Fibroblast of pulmonary artery (primary cell): ENCODE results near the gene STK17A.
A peak's percentile ranks its signal among the peaks of the same experiment; 100 is the strongest.
"Not testable (repeated sequence)": the region's sequence is repeated elsewhere in the genome, so short reads cannot be mapped to it uniquely, and the experiment has no call there.

Experiments
- DNase-seq: peaks from one replicate; pipeline ENCODE4 v3.0.0-alpha.2; 2010; ENCODE audit warnings: low read depth
- H3K4me3 ChIP-seq: replicated peaks from 2 replicates; pipeline ENCODE4 v1.5.1; 2011; ENCODE audit warnings: low read depth, mild to moderate bottlenecking, control low read depth, low read length, moderate library complexity
- TF ChIP-seq, protein P1 (sequence below): IDR thresholded peaks from 2 replicates; pipeline ENCODE4 v1.5.1; 2011; ENCODE audit warnings: mild to moderate bottlenecking, control low read depth, low read length, inconsistent platforms; ENCODE audit errors: missing control alignments

Gene STK17A

DNA sequence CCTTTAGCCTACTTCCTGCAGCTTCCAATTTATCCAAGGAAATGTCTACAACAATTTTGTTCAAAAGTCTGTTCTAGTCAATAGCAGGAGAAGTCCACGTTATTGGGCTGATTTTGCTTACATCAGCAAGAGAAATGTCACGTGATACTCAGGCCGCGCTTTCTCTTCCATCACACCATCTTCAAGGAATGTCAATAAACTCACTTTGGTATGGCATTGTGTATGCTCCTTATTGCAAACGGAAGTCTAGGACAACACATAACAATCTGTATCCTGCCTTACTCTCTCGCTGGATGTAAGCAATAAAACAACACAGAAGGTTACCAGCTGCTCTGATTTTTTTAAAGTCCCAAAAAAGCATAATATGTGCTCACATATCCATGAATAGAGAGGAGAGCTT is 17.1 kb upstream of the STK17A start:
- no peak for DNase-seq
- no peak overlapping the region for H3K4me3 ChIP-seq
- TF ChIP-seq, protein P1, sequence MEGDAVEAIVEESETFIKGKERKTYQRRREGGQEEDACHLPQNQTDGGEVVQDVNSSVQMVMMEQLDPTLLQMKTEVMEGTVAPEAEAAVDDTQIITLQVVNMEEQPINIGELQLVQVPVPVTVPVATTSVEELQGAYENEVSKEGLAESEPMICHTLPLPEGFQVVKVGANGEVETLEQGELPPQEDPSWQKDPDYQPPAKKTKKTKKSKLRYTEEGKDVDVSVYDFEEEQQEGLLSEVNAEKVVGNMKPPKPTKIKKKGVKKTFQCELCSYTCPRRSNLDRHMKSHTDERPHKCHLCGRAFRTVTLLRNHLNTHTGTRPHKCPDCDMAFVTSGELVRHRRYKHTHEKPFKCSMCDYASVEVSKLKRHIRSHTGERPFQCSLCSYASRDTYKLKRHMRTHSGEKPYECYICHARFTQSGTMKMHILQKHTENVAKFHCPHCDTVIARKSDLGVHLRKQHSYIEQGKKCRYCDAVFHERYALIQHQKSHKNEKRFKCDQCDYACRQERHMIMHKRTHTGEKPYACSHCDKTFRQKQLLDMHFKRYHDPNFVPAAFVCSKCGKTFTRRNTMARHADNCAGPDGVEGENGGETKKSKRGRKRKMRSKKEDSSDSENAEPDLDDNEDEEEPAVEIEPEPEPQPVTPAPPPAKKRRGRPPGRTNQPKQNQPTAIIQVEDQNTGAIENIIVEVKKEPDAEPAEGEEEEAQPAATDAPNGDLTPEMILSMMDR: no peak

GRCh38 chr7:43568529-43568928 is 14.4 kb upstream of the STK17A start:
- TF ChIP-seq, protein P1: no peak
- no peak overlapping the region for H3K4me3 ChIP-seq
- DNase-seq: peak; percentile 46

GRCh38 chr7:43569424-43569823 is 13.5 kb upstream of the STK17A start:
- TF ChIP-seq, protein P1: no peak
- DNase-seq: peak; percentile 40

DNA sequence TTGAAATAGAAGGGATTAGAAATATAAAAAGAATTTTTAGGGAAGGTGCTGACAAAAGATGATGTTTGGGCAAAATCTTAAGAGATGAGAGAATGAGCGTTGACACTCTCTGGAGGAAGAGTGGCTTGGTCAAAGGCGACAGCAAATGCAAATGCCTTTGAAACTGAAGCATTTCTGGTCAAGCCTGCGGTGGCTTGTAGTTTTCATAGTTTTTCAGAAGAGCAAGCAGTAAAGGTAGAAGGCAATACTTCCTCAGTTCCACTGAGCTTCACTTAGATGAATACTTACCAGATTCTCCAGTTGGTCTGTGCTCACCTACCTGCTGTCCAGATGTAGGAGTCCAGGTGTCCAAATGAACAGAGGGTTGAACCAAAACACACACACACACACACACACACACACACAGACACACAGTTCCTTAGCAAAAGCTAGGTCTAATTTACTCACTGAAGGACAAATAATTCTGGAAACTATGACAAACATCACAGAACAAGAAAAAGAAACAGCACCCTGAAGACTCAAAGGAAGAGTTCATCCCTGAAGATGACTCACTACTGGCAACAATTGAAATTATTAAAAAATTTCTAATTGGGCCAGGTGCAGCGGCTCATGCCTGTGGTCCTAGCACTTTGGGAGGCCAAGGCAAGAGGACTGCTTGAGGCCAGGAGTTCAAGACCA is 12.1 kb upstream of the STK17A start:
- TF ChIP-seq, protein P1: no peak
- H3K4me3 ChIP-seq: no peak overlapping the region
- no peak for DNase-seq

More at GRCh38 chr7:43569424-43569823, 13.5 kb upstream of the STK17A start:
- no peak overlapping the region for H3K4me3 ChIP-seq

DNA sequence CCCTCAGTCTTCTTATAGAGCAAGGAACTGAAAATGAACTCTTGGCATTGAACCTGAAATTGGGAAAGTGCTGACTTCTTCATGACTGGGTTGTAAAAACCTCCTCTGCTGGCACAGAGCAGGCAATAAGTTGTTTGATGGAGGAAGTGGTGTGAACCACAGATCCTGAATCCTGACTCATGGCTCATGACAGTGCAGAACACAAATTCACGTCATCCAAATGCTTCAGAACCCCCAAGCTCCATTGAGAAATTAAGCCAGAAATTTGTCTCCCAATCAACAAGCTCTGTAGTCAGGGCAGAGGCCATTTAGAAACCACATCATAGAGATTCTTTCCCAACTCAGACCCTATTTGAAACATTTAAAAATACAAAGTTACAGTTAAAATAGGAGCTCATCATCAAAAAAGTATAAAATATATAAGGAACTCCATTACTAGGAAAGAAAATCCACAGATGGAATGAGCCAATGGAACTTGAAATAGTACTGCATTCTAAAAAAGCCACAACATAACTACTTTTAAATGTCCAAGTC is 10.3 kb upstream of the STK17A start:
- TF ChIP-seq, protein P1: no peak
- DNase-seq: peak; percentile 100
- no peak overlapping the region for H3K4me3 ChIP-seq

- H3K4me3 ChIP-seq, DNase-seq: not testable (repeated sequence)
These were observed 9.1 kb upstream of the STK17A start for GRCh38 chr7:43573832-43574231.

DNA sequence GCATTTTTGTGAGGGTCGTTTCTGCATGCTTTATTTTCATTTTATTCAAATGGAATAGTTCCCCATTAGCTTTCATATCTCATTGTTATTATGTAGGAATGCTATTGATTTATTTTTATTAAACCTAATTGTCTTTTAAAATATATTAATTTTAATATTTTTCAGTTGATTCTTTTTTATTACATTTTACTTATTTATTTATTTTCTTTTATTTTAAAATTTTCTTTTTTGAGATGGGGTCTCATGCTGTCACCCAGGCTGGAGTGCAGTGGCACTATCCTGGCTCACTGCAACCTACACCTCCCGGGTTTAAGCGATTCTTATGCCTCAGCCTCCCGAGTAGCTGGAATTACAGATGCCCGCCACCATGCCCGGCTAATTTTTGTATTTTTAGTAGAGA is 7.4 kb upstream of the STK17A start:
- H3K4me3 ChIP-seq: no peak overlapping the region
- TF ChIP-seq, protein P1: no peak
- no peak for DNase-seq
